ENCODE data around the gene USP7. TPM values are rescaled to one million over a fixed set of nuclear protein-coding genes. Genes with fewer than 3 reads are reported as not detected.
A peak's percentile ranks its signal among the peaks of the same experiment; 100 is the strongest.

The USP7 gene
- total and polyA plus RNA-seq, 4 donors: 13.7 to 85.6 (median 37.7) TPM

- Histone ChIP-seq H3K27ac (ENCODE audit: low read depth in 1 of 2, low read length in 2 of 2) (peak overlapping the region; percentile 39 to 69), H3K36me3 (ENCODE audit: control insufficient read depth in 4 of 4, insufficient read depth in 3 of 4, low read depth in 1 of 4, low read length in 3 of 4) (no peaks in the 10 kb centered on the region), H3K9ac (ENCODE audit: low read depth in 1 of 2, low read length in 2 of 2) (no peak overlapping the region), H3K4me3 (ENCODE audit: low read depth in 1 of 3, low read length in 3 of 3) (peak overlapping the region in 2 of 3 donors; percentile 59 to 95), H3K9me3 (ENCODE audit: control insufficient read depth in 4 of 4, low read length in 3 of 4) (no peaks in the 10 kb centered on the region), H3K27me3 (ENCODE audit: control insufficient read depth in 4 of 4, insufficient read depth in 4 of 4, low read length in 3 of 4) (no peaks in the 10 kb centered on the region), H3K4me1 (ENCODE audit: control insufficient read depth in 4 of 4, insufficient read depth in 4 of 4, low read length in 3 of 4) (peaks cover 9 to 31% (median 28%) of the 10 kb centered on the region in 4 donors)
- WGBS: 61% methylated on average over 6 of the region's 6 CpGs
- no peak for DNase-seq (ENCODE audit: low spot score)
- TF ChIP-seq YY1 (IDR thresholded peaks at IDR 0.05) (no peak), FOXA2 (IDR thresholded peaks at IDR 0.05) (no peak), CTCF (IDR thresholded peaks at IDR 0.05; ENCODE audit: low read depth, low read length, missing input control) (no peak), RXRA (IDR thresholded peaks at IDR 0.05) (no peak), MAX (IDR thresholded peaks at IDR 0.05) (no peak), REST (IDR thresholded peaks at IDR 0.05) (no peak), FOXA1 (IDR thresholded peaks at IDR 0.05) (no peak), ZBTB33 (IDR thresholded peaks at IDR 0.05) (no peak), HNF4G (IDR thresholded peaks at IDR 0.05) (no peak), SP1 (IDR thresholded peaks at IDR 0.05) (no peak), HNF4A (conservative IDR thresholded peaks at IDR 0.05) (no peak), RAD21 (IDR thresholded peaks at IDR 0.05) (no peak), ATF3 (IDR thresholded peaks at IDR 0.05) (no peak), EGR1 (IDR thresholded peaks at IDR 0.05; ENCODE audit: low read depth in 2 of 2) (no peak)
These were observed 756 bp upstream of the USP7 start for GRCh38 chr16:8964462-8964861.
